Measurements from ENCODE around the gene CRYBG1. TPM values are rescaled to one million over a fixed set of nuclear protein-coding genes. Genes with fewer than 3 reads are reported as not detected.
"Not testable (repeated sequence)": the region's sequence is repeated elsewhere in the genome, so short reads cannot be mapped to it uniquely, and the experiment has no call there.

CRYBG1 gene
- total RNA-seq, 1 experiment from 2014 or later: 14.1 TPM

DNA sequence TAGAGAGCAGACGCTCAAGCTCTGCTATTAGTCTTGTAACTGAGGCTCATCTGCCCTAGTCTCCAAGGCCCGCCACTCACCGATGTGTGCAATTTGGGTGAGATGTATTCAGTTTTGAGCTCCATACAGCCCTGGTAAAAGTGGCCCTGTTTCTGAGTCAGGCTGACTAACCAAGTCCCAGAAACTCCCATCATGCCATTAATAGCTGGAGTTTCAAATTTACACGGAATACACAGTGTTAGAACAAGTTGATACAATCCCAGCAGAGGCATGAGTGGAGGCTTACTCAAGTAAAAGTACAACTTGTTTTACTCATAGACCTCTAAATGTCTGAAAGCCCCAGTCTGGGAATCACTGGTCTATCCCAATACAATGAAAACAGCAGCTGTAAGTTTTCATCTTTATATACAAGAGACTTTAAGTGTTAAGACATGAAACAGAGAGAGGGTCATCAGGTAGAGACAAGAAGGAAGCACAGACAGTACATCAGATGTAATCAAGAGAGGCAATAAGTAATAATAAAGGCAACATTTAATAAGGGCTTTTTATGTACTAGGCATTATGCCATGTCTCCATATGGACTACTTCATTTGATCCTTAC lies 226.4 kb downstream of the CRYBG1 start:
- no peak for DNase-seq (ENCODE audit: low read depth)

DNA sequence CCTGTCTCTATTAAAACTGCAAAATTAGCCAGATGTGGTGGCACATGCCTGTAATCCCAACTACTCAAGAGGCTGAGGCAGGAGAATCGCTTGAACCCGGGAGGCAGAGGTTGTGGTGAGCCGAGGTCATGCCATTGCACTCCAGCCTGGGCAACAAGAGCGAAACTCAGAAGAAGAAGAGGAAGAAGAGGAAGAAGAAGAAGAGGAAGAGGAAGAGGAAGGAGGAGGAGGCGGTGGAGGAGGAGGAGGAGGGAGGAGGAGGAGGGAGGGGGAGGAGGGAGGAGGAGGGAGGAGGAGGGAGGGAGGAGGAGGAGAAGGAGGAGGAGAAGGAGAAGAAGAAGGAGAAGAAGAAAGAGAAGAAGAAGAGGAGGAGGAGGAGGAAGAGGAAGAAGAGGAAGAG lies 228.4 kb downstream of the CRYBG1 start:
- DNase-seq (ENCODE audit: low read depth): not testable (repeated sequence)

GRCh38 chr6:106591111-106591825 lies 230.8 kb downstream of the CRYBG1 start:
- DNase-seq (ENCODE audit: low read depth): peak; percentile 65

DNA sequence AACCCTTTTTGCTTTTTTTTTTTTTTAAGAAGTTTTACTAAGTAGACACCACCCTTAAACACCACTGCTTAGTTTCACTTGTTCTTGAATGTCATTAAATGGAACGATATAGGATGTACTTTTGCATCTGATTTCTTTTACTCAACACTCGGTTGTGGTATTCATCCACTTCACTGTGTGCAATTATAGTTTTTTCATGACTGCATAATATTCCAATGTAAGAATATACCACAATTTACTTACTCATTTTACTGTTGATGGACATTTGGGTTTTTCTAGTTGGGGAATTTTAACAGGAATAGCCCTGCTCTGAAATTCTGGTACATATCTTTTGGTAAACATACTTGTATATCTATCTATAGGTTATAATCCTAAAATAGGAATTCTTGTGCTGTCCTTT lies 238.9 kb downstream of the CRYBG1 start:
- DNase-seq (ENCODE audit: low read depth): no peak

GRCh38 chr6:106600329-106600728 lies 239.8 kb downstream of the CRYBG1 start:
- no peak for DNase-seq (ENCODE audit: low read depth)

- peak; percentile 66 for DNase-seq (ENCODE audit: low read depth)
These were observed 247.7 kb downstream of the CRYBG1 start for GRCh38 chr6:106608080-106608668.

DNA sequence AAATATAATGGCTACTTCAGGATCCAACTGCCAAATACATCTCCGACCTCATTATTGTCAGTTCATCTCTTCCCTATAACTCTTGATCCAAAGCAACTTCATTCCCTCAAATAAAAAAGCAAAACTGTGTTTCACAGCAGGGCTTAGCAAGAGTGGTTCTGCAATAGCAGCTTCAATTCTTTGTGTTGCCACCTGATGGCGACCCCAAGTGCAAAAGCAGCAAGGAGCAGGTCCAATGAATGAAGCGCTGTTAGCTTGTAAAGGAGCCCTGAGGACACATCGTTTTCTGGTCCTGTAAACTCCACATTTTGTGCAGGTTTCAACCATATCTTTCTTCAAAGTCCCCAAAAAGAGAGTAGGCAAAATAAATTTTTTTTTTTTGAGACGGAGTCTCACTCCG lies 249.2 kb downstream of the CRYBG1 start:
- DNase-seq (ENCODE audit: low read depth): peak; percentile 25

DNA sequence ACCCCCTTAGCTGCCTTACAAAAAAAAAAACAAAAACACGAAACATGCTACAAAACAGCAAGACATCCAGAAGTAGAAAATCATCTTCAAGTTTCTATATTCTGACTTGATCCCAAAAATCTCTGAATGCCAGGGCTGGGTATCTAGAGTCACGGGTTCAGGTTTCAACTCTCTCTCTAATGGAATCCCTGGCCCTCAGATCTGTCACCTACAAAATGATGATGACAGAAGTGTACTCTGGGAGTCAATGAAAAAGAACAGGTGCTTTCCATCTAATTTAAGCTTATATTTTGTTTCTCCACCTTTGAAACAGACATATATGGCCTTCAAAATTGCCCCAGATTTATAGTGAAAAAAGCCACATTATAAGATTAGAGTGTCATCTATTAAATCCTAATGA lies 250.5 kb downstream of the CRYBG1 start:
- DNase-seq (ENCODE audit: low read depth): no peak

- no peak for DNase-seq (ENCODE audit: low read depth)
These were observed 252.3 kb downstream of the CRYBG1 start for GRCh38 chr6:106612671-106613416.

DNA sequence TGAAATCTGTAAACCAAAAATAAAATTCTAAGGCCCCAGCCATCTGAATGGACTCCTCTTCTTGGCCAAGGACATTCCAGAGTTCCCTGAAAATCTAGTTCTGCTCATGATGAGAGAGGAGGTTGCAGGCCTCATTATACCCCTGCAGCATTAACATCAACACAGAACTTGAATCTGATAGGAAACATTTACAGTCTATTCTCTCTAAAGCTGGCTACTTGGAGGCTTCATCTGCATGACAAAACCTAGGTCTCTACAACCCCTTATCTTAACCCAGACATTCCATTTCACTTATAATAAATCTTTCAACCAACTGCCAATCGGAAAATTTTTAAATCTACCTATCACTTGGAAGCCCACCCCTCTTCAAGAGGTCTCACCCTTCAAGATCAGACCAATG lies 253.1 kb downstream of the CRYBG1 start:
- no peak for DNase-seq (ENCODE audit: low read depth)

DNA sequence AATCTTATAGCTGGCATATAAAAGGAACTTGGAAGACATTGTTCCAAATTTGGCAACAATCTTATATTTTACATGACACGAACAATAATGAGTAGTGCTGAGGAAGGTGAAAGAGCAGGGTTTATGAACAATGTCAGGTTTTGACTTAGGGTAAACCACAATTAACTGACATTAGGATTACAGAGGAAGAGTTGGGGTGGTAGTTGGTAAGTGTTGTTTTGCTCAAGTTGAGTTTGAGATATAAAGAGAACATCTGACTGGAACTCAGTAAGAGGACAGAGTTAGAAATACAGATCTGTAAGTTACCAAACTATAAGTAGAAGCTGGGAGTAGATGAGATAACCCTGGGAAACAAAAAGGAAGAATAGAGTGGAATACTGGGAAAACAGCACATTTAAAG lies 253.6 kb downstream of the CRYBG1 start:
- DNase-seq (ENCODE audit: low read depth): no peak

GRCh38 chr6:106614592-106615257 lies 254.2 kb downstream of the CRYBG1 start:
- no peak for DNase-seq (ENCODE audit: low read depth)

DNA sequence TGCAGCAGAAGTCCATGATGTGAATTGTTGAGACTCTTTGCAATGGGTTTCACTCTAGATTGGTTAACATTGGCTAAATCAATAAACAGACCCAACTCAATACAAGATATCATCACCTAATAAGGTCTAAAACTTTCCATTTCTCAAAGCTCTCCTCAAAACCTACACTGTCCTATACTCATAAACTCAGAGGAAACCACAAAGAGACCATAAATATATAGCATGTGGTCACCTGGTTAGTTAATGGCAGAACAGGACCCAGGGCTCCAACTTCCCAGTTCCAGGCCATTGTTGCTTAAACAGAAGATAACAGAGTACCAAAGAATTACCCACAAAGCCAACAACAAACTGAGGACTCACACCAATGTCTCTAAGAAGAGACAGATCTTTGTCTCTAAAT lies 256.8 kb downstream of the CRYBG1 start:
- no peak for DNase-seq (ENCODE audit: low read depth)

- no peak for DNase-seq (ENCODE audit: low read depth)
These were observed 257.3 kb downstream of the CRYBG1 start for GRCh38 chr6:106617857-106618256.

DNA sequence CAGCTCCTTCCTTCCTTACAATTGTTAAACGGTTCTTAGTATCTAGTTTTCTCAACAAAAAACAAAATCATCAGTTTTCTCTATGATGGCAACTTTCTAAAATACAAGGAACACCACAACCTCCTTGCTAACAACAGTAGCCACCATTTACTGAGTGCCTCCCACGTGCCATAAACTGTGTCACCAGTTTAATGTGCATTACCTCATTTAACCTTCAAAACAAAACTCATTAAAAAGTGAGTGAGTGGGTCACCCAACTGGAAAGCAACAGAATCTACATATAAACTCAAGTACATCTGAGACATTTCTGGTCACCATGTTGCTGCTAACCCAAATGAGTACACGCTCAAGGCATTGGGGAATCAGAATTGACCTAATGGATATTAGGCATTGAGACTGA lies 257.8 kb downstream of the CRYBG1 start:
- DNase-seq (ENCODE audit: low read depth): no peak

DNA sequence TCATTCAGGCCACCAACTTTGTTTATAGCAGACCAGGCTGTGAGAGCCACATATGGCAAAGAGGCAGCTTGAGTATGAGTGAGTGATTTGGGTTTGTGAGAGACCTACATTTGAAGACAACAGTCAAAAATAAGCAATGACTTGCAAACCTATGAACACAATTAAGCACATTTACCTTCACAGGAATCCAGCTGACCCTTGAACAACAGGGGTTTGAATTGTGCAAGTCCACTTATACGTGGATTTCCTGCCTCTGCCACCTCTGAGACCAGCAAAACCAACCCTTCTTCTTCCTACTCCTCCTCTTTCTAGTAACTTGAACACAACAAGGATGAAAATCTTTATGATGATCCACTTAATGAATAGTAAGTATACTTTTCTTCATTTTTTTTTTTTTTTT lies 258.7 kb downstream of the CRYBG1 start:
- DNase-seq (ENCODE audit: low read depth): no peak

- DNase-seq (ENCODE audit: low read depth): peak; percentile 40
These were observed 260.6 kb downstream of the CRYBG1 start for GRCh38 chr6:106620931-106621672.

Data from Daoy (cell line).